SKM-1 (cell line): ENCODE measurements around the gene MICOS13.

Source experiments
- DNase-seq: peaks from one replicate; lab custom pipeline; 2025; ENCODE audit not compliant: unreplicated experiment; lab: John Stamatoyannopoulos, UW

MICOS13 gene

DNA sequence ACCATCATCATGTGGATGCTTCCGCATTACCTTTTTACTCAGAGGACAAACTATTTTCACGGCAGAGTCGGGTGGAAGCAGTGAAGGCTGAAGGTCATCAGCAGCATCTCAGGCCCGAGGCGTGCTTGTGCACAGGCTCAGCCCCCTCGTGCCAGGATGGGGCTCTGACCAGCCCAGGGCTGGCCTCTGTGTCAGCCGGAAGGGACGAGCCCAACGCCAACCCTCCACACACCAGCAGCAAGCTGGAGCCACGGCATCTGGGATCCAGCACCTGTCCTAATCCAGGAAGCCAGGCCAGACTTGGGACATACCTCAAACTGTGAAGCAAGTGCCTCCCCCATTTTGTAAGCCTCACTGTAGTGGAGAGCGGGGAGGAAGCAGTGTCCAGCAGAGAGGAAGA is 11.1 kb downstream of the MICOS13 start:
- DNase-seq, result no peak

DNA sequence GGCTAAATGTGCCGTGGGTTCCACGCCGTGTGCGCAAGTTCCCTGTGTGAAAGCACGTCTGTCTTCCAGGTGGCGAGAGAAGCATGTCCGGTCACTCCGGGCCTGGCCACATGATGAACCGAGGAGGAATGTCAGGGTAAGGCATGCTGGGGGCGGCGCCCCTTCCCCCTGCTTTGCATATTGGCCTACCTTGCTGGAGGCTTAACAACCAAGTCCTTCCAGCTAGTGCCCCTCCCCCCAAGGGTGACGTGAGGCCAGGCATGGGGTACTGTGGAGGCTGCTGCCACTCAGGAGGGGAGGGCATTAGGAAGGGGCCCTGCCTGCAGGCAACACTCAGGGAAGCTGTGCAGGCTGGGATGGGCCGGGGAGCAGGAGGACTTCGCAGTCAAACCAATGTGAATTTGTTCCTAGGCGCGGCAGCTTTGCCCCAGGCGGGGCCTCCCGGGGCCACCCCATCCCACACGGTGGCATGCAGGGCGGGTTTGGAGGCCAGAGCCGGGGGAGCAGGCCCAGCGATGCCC is 12.5 kb downstream of the MICOS13 start:
- no peak for DNase-seq

DNA sequence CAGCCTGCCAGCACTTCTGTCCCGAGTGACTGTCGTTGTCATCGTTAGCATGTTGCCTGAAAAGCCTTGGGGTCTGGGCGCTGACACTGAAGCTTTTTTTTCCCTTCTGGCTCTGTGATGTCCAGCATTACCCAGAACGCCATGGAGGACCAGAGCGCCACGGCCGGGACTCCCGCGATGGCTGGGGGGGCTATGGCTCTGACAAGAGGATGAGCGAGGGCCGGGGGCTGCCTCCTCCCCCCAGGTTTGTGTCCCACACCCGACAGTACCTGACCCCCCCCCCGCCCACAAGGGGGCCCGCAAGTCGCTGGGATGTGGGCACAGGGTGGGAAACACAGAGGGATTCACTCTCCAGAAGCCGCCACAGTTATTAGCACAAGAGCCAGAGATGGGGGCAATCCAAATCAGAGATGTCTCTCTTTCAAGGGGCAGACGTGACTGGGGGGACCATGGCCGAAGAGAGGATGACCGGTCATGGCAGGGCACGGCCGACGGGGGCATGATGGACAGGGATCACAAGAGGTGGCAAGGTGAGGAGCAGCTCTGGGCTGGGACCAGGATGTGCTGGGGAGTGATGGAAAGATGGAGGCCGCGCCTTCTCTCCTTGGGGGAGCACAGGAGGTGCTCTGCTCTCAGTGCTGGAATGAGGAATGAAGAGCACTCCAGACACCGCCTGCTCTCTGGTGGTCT is 13.2 kb downstream of the MICOS13 start:
- no peak for DNase-seq

DNA sequence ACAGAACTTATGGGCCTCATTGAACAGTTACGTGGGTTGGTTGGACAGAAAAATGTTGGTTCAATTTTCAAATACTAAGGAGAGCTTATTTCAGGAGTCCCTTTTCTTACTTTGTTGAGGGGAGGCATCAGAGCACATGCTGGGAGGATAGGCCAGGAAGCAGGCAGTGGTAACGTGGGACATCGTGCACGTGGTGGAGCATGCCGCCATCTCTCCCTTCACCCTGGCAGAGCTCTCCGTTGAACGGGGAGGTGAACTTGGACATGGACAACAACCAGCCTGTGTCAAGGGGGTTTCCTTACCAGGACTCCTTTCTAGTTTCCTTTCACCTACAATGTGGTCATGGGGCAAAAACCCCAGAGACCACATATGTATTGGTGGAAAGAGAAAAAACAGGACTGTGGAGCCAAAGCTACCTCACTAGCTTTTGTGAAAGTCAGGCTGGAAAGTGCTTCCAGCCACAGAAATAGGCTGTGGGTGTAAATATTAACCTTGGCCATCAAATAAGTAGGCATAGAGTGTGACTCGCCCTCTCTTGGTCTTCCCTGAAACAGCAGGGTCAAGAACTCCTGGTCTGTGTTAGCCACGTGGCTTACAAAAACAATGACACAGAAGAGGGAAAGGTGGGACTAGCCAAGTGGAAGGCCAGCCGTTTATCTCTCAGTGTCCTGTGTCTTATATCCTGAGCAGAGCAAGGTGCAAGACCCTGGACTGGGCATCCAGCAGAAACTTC is 14.4 kb downstream of the MICOS13 start:
- DNase-seq, result no peak

DNA sequence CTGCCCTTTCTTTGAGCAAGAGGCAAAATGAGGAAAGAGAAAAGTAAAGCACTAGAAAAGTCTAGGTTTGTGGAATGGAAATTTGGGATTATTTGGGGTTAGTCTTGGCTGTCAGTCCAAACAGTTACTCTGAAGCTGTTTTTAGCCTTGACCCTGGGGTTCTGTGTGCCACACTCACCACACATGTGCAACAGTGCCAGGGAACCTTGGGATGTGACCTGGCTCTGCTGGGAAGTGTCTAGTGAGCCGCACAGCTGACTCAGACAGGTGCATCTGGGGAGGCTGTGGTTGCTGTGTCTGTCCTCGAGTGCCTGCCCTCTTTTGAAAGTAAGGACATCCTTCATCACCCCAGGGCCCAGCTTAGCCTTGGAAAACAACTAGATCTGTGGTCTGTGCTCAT is 15.8 kb downstream of the MICOS13 start:
- DNase-seq, result no peak

DNA sequence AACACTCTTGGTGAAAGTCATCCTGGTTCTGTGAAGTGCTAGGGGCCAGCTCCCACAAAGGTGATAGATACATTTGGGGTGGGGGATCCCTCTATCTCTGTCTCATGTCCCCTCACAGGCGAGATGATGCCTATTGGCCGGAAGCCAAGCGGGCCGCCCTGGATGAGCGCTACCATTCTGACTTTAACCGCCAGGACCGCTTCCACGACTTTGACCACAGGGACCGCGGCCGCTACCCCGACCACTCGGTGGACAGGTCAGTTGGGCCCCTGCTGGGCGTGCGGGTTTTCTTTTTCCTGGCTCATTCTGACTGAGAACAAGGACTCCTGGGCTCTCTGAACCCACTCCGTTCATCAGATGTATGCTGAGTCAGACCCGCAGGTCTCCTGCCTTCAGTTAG is 16.4 kb downstream of the MICOS13 start:
- DNase-seq, result no peak

- no peak for DNase-seq
These were observed 18.8 kb downstream of the MICOS13 start for GRCh38 chr19:5661483-5661882.

DNA sequence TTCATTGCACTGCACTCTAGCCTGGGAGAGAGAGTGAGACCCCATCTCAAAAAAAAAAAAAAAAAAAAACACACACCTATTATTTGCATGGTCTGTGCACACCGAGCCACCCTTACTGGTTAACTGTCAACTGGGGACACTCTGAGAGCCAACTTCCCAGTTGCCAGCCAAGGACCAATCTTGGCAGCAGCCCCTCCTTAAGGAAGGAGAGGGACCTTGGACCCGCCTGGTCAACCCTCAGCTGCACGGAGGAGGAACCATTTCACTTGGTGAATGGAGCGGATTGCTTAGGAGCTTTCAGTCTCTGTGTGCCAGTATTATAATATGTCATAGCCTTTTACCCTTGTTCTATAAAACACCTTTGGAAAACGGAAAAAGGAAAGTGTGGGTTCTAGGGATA is 24.9 kb downstream of the MICOS13 start:
- no peak for DNase-seq

- DNase-seq, result no peak
These were observed 25.4 kb downstream of the MICOS13 start for GRCh38 chr19:5654931-5655330.

DNA sequence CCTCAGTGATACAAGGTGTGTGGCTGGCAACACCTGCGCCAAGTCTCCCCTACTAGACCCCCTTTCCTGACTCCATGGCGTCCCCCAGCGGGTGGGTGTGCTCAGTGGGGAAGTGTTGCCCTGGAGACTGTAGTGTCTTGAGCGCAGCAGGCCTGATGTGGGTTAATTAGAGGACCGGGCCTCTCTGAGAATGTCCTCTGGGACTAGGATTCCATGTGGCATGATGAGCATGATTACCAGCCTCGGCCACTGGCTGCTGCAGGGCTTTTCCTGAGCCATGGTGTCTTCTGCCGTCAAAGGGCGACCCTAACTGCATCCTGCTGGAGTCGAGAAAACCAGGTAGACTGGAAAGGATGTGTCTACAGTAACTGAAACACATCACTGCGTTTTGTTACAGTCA is 28.1 kb downstream of the MICOS13 start:
- DNase-seq, result no peak

- DNase-seq, result no peak
These were observed 29.0 kb downstream of the MICOS13 start for GRCh38 chr19:5651361-5651760.

DNA sequence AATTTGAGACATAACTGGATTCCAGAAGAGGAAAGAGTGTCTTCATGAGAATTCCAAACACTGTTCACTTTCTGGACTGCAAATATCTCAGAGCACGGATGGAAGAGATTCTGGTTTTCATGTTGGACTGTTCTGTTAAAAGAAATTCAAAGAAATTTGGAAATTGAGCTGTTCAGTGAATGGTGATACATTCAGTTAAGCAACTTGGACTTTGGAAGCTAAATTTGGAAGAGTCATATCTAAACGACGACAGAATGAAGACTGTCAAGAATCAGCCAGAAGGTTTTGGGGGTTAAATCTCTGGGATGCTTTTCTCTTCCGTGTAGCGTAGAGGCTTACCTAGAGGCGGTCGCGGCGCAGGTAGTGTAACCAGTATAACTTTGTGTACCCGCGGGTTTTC is 31.9 kb downstream of the MICOS13 start:
- DNase-seq, result no peak

DNA sequence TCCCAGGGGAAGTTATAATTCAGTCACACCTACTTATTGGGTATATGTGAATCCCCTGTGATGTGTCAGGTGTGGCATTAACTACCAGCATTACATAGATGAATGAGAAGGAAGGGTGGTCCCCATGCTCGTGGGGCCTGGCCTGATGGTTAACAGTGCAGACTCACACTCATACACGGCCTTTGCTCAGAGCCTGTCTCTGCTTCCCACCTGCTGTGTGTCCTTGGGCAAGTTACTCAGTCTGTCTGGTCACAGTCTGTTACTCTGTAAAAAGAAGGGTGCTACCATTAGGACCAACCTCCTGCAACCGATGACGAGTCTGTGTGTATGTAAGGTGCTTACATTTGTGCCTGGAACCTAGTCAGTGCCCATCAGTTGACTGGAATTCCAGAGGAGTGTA is 33.6 kb downstream of the MICOS13 start:
- no peak for DNase-seq

GRCh38 chr19:5645409-5645808 is 34.9 kb downstream of the MICOS13 start:
- no peak for DNase-seq

DNA sequence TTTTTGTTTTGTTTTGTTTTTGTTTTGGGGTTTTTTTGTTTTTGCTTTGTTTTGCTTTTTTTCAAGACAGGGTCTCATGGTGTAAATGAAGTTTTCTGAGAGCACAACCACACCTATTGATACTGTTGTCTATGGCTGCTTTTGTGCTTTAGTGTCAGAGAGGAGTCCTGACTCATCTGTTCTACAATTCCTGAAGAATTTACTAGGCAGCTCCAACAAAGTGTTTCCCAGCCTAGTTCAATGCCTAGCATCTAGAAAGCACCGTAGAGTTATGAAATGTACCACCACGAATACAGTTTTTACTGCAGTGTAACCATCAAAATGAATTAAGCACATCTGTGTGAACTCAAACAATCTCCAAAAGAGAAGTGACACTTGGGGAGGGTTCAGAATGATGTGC is 36.3 kb downstream of the MICOS13 start:
- no peak for DNase-seq

DNA sequence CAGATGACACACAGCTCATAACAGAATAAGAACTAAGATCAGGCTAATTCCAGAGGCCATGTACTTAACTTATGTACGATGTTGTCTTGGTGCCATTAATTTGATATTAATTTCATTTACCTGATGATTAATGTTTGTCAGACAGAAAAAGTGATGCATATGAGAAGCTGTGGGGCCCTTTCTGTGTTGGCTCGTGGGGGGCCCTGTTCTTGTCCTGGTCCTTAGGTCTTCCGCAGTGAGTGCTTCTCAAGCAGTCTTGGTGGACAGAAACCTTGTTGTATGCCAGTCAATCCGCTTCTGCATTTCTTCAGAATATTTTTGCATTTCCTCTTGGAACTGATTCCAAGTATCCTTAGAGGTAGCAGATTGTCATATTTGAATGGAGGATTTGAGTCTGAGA is 37.3 kb downstream of the MICOS13 start:
- no peak for DNase-seq

- DNase-seq, result no peak
These were observed 38.1 kb downstream of the MICOS13 start for GRCh38 chr19:5642204-5642603.

- no peak for DNase-seq
These were observed 39.1 kb downstream of the MICOS13 start for GRCh38 chr19:5641171-5641570.

GRCh38 chr19:5637971-5638370 is 42.3 kb downstream of the MICOS13 start:
- DNase-seq, result no peak

DNA sequence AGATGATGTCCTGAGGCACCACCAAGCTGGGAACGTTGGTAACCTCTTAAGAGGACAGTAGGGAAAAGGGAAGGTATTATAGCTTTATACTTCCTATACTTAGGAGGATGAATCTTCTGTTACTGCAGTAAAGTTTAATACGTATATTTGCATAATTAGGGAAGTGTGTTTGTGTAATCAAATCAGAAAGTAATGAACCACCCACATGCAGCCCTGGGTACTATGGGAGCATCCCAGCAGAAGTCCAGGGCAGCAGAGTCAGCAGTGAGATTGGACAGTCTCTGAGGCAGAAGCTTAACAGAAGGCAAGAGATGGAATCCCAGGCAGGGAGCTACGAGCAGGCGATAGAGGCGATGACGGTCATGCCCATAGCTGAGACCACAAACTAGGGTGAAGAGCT is 44.9 kb downstream of the MICOS13 start:
- no peak for DNase-seq

DNA sequence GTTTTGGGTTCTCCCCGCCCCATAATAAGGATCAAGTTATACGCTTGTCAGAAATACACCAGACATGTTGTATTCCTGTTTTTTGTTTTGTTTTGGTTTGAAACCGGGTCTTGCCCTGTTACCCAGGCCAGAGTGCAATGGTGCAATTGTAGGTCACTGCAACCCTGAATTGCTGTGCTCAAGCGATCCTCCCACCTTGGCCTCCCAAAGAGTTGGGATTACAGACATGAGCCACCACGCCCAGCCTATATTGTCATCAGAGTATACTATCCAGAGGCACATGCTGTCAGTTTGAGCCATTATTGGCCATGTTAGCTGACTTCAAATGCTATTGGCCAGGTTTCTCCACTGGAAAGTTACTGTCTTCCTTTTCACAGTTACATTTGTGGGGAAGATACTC is 47.7 kb downstream of the MICOS13 start:
- no peak for DNase-seq

- no peak for DNase-seq
These were observed 48.1 kb downstream of the MICOS13 start for GRCh38 chr19:5632241-5632612.
